Liver (tissue), 3 donors: Measurements from ENCODE around the gene TGFBI.

ENCODE experiments used
- NR2F2 ChIP-seq: IDR thresholded peaks from 2 replicates; pipeline ENCODE4 v1.6.1; 2016; ENCODE audit warnings: antibody characterized with exemption
- SP1 ChIP-seq: IDR thresholded peaks from 2 replicates; pipeline ENCODE4 v1.6.1; 2018; ENCODE audit warnings: antibody characterized with exemption, mild to moderate bottlenecking
- TAF1 ChIP-seq: conservative IDR thresholded peaks from 2 replicates; pipeline ENCODE4 v1.6.1; 2016; ENCODE audit warnings: antibody characterized with exemption, mild to moderate bottlenecking
- YY1 ChIP-seq: IDR thresholded peaks from 2 replicates; pipeline ENCODE4 v1.6.1; 2016; ENCODE audit warnings: antibody characterized with exemption, mild to moderate bottlenecking
- TF ChIP-seq, protein P1 (sequence below): fragments of 150-350 bp; IDR thresholded peaks from 2 replicates; pipeline ENCODE4 v1.5.1; 2017; ENCODE audit warnings: improper control_type of control experiment, low read depth, low read length; ENCODE audit not compliant: missing input control
- TF ChIP-seq, protein P2 (sequence below): IDR thresholded peaks from 2 replicates; pipeline ENCODE4 v1.6.1; 2016; ENCODE audit warnings: antibody characterized with exemption
- TF ChIP-seq, protein P3 (sequence below): IDR thresholded peaks from 2 replicates; pipeline ENCODE4 v1.6.1; 2016; ENCODE audit warnings: antibody characterized with exemption
- TF ChIP-seq, protein P4 (sequence below): IDR thresholded peaks from 2 replicates; pipeline ENCODE4 v1.6.1; 2016; ENCODE audit warnings: antibody characterized with exemption, mild to moderate bottlenecking
- donor health status: healthy.
- donor health status: healthy.

DNA sequence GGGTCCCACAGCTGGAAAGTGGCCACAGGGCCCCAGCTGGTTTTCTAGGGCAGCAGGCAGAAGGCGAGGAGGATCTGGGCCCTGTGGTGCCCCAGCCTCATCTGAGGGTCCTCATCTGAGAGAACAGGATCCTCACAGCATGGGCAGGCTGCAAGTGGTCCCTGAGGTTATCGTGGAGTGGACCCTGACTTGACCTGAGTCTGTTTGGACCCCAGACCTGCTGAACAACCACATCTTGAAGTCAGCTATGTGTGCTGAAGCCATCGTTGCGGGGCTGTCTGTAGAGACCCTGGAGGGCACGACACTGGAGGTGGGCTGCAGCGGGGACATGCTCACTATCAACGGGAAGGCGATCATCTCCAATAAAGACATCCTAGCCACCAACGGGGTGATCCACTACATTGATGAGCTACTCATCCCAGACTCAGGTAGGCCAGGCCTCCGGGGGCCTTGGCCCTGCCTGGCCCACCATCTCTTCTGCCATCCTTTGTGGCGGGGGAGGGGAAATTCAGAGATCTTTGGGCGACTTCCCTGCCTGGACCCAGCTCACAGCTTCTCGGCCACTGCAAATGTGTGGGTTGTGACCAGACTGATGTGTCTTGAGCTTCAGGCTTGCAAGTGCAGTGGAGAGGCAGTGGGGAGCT lies 24.0 kb downstream of the TGFBI start:
- TF ChIP-seq, protein P1, sequence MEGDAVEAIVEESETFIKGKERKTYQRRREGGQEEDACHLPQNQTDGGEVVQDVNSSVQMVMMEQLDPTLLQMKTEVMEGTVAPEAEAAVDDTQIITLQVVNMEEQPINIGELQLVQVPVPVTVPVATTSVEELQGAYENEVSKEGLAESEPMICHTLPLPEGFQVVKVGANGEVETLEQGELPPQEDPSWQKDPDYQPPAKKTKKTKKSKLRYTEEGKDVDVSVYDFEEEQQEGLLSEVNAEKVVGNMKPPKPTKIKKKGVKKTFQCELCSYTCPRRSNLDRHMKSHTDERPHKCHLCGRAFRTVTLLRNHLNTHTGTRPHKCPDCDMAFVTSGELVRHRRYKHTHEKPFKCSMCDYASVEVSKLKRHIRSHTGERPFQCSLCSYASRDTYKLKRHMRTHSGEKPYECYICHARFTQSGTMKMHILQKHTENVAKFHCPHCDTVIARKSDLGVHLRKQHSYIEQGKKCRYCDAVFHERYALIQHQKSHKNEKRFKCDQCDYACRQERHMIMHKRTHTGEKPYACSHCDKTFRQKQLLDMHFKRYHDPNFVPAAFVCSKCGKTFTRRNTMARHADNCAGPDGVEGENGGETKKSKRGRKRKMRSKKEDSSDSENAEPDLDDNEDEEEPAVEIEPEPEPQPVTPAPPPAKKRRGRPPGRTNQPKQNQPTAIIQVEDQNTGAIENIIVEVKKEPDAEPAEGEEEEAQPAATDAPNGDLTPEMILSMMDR, result no peak
- no peak for TF ChIP-seq TAF1
- no peak for TF ChIP-seq NR2F2
- TF ChIP-seq, protein P2, sequence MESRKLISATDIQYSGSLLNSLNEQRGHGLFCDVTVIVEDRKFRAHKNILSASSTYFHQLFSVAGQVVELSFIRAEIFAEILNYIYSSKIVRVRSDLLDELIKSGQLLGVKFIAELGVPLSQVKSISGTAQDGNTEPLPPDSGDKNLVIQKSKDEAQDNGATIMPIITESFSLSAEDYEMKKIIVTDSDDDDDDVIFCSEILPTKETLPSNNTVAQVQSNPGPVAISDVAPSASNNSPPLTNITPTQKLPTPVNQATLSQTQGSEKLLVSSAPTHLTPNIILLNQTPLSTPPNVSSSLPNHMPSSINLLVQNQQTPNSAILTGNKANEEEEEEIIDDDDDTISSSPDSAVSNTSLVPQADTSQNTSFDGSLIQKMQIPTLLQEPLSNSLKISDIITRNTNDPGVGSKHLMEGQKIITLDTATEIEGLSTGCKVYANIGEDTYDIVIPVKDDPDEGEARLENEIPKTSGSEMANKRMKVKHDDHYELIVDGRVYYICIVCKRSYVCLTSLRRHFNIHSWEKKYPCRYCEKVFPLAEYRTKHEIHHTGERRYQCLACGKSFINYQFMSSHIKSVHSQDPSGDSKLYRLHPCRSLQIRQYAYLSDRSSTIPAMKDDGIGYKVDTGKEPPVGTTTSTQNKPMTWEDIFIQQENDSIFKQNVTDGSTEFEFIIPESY, result no peak
- no peak for TF ChIP-seq SP1
- TF ChIP-seq, protein P3, sequence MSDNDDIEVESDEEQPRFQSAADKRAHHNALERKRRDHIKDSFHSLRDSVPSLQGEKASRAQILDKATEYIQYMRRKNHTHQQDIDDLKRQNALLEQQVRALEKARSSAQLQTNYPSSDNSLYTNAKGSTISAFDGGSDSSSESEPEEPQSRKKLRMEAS, result no peak
- TF ChIP-seq YY1, result no peak
- TF ChIP-seq, protein P4, sequence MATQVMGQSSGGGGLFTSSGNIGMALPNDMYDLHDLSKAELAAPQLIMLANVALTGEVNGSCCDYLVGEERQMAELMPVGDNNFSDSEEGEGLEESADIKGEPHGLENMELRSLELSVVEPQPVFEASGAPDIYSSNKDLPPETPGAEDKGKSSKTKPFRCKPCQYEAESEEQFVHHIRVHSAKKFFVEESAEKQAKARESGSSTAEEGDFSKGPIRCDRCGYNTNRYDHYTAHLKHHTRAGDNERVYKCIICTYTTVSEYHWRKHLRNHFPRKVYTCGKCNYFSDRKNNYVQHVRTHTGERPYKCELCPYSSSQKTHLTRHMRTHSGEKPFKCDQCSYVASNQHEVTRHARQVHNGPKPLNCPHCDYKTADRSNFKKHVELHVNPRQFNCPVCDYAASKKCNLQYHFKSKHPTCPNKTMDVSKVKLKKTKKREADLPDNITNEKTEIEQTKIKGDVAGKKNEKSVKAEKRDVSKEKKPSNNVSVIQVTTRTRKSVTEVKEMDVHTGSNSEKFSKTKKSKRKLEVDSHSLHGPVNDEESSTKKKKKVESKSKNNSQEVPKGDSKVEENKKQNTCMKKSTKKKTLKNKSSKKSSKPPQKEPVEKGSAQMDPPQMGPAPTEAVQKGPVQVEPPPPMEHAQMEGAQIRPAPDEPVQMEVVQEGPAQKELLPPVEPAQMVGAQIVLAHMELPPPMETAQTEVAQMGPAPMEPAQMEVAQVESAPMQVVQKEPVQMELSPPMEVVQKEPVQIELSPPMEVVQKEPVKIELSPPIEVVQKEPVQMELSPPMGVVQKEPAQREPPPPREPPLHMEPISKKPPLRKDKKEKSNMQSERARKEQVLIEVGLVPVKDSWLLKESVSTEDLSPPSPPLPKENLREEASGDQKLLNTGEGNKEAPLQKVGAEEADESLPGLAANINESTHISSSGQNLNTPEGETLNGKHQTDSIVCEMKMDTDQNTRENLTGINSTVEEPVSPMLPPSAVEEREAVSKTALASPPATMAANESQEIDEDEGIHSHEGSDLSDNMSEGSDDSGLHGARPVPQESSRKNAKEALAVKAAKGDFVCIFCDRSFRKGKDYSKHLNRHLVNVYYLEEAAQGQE, result no peak
